Thyroid gland (tissue), 4 donors: ENCODE measurements around the gene TTC9. TPM values are rescaled to one million over a fixed set of nuclear protein-coding genes. Genes with fewer than 3 reads are reported as not detected.

Experiments
- DNase-seq, 2 donors: peaks; one replicate each; pipeline ENCODE4 v3.0.0-alpha.2; 2019
- H3K27ac ChIP-seq, 3 donors: fragments of 200-600 bp; sonication (generic); 1 replicate in 2 of 3; 2 replicates in 1 of 3; pipeline ENCODE4 v1.5.1; 2016 to 2019; ENCODE audit warnings: mild to moderate bottlenecking in 1 of 3, moderate library complexity in 1 of 3
- H3K27me3 ChIP-seq: fragments of 200-600 bp; sonication (generic); one replicate; pipeline ENCODE4 v1.5.1; 2019
- H3K36me3 ChIP-seq, 2 donors: fragments of 200-600 bp; sonication (generic); one replicate each; pipeline ENCODE4 v1.5.1; 2016 to 2019
- H3K4me1 ChIP-seq, 2 donors: fragments of 200-600 bp; sonication (generic); one replicate each; pipeline ENCODE4 v1.5.1; 2017 to 2019
- H3K4me3 ChIP-seq, 3 donors: fragments of 200-600 bp; sonication (generic); replicated peaks in 1 of 3; 1 replicate in 2 of 3; 2 replicates in 1 of 3; pipeline ENCODE4 v1.5.1; 2016; ENCODE audit warnings: mild to moderate bottlenecking in 1 of 3
- H3K9me3 ChIP-seq: fragments of 200-600 bp; sonication (generic); one replicate; pipeline ENCODE4 v1.5.1; 2017
- CTCF ChIP-seq, 6 experiments: fragments of 200-600 bp in 3 of 6; fragments of 450-650 bp in 3 of 6; sonication (generic) in 3 of 6; IDR thresholded peaks; one replicate each; pipeline ENCODE4 v1.5.1; 2016 to 2019; ENCODE audit warnings: antibody characterized with exemption in 6 of 6, mild to moderate bottlenecking in 2 of 6, inconsistent platforms in 1 of 6, moderate library complexity in 1 of 6
- POLR2A ChIP-seq, 2 donors: fragments of 450-650 bp; IDR thresholded peaks; one replicate each; pipeline ENCODE4 v1.6.1; 2017; ENCODE audit warnings: antibody characterized with exemption in 2 of 2, mild to moderate bottlenecking in 2 of 2, moderate library complexity in 1 of 2
- WGBS, 2 donors: methylation state at CpG; one replicate each; pipeline ENCODE4 v1.1.5; 2017; 5-methylcytosine and 5-hydroxymethylcytosine counted together
- intact Hi-C: fragments of 100-400 bp; cut with DNase I; formaldehyde crosslinking; loops from one replicate; pipeline ENCODE4 v1.15.1; 2023
- small RNA-seq: library from RNA; depleted of rRNA; stranded (forward); fragments of <200 nt; gene quantifications from one replicate; pipeline ENCODE3, GENCODE V24; 2016
- total RNA-seq, 4 donors: library from RNA; depleted of rRNA; stranded (reverse); fragments of >200 nt; gene quantifications; one replicate each; pipeline ENCODE4 v1.2.3, GENCODE V29; 2016

Gene TTC9
- total RNA-seq, 4 donors from 2014 or later = 5.7 to 9.4 (median 7.2) TPM

GRCh38 chr14:70723276-70723675 is 81.6 kb downstream of the TTC9 start:
- Histone ChIP-seq H3K36me3 (no peaks in the 10 kb centered on the region), H3K9me3 (no peaks in the 10 kb centered on the region), H3K27me3 (no peaks in the 10 kb centered on the region), H3K27ac (no peak overlapping the region), H3K4me1 (no peaks in the 10 kb centered on the region), H3K4me3 (no peak overlapping the region)
- DNase-seq = no peak
- TF ChIP-seq CTCF (IDR thresholded peaks at IDR 0.05) (no peak), POLR2A (IDR thresholded peaks at IDR 0.05) (no peak)
- intact Hi-C loops = no loop called here
- WGBS, 2 donors = 81 to 89% methylated on average over 5 of the region's 5 CpGs

- no peaks in the 10 kb centered on the region for H3K36me3 ChIP-seq
- DNase-seq = no peak
- intact Hi-C loops = no loop called here
- H3K27me3 ChIP-seq = no peaks in the 10 kb centered on the region
- WGBS, 2 donors = 68 to 70% methylated on average over 3 of the region's 3 CpGs
- no peaks in the 10 kb centered on the region for H3K4me1 ChIP-seq
- no peak overlapping the region for H3K27ac ChIP-seq
- TF ChIP-seq POLR2A (IDR thresholded peaks at IDR 0.05) (no peak), CTCF (IDR thresholded peaks at IDR 0.05) (no peak)
- no peak overlapping the region for H3K4me3 ChIP-seq
- no peaks in the 10 kb centered on the region for H3K9me3 ChIP-seq
Observed at GRCh38 chr14:70724110-70724509, 82.4 kb downstream of the TTC9 start.

- intact Hi-C loops = no loop called here
- Histone ChIP-seq H3K27ac (no peak overlapping the region), H3K9me3 (no peaks in the 10 kb centered on the region), H3K36me3 (peaks cover 0 to 2% of the 10 kb centered on the region in 2 donors), H3K4me1 (no peaks in the 10 kb centered on the region), H3K4me3 (no peak overlapping the region), H3K27me3 (no peaks in the 10 kb centered on the region)
- TF ChIP-seq POLR2A (IDR thresholded peaks at IDR 0.05) (no peak), CTCF (IDR thresholded peaks at IDR 0.05) (no peak)
- DNase-seq = no peak
- 75 to 87% methylated on average over 5 to 6 of the region's 6 CpGs for WGBS, 2 donors
Observed at GRCh38 chr14:70724944-70725343, 83.2 kb downstream of the TTC9 start.

Small RNAs within 50 kb of the gene (small RNA-seq; reads per million reads assigned to genes)
- not detected for gene RN7SL77P

Other genes with a start within 250 kb of the TTC9 start
- gene SYNJ2BP, start 224.8 kb upstream of the TTC9 start, total RNA-seq = 10 to 100 TPM; 28.1 to 44.9 (median 37.7) TPM
- under 1 TPM in 1 of 4 donors, not detected in 3; 0.11 TPM for gene ADAM21, start 189.7 kb upstream of the TTC9 start, total RNA-seq
- gene ADAM20, start 106.9 kb upstream of the TTC9 start, total RNA-seq = 1 to 10 TPM; 2.1 to 5.4 (median 3.8) TPM
- gene MED6, start 41.3 kb upstream of the TTC9 start, total RNA-seq = 10 to 100 TPM; 35.2 to 74.3 (median 51.0) TPM
- gene MAP3K9, start 167.6 kb downstream of the TTC9 start, total RNA-seq = 10 to 100 TPM in 2 of 4 donors, 1 to 10 TPM in 2; 7.7 to 19.7 (median 11.9) TPM